ENCODE results near the gene MAPK6.
"Not testable (repeated sequence)": the region's sequence is repeated elsewhere in the genome, so short reads cannot be mapped to it uniquely, and the experiment has no call there.

The MAPK6 gene

DNA sequence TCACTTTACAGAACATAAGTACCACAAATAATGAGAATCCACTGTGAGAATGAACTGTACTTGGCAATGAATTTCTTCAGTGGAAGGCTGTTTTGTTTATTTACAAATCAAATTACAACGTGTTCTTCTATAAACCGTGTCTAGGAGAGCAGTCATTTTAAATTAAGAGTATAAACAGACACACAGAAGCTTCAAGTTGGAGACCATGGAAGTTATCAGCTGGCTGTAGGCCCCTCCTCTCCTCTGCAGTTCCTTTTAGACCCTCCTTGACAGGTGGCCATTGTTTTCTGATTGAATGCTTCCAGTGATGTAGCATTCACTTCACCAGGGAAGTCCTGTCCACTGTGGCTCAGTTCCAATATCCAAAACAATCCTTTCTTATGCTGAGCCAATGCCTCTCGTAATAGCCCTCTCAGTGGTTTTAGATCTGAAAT lies 7.3 kb upstream of the MAPK6 start:
- no peak for DNase-seq

DNA sequence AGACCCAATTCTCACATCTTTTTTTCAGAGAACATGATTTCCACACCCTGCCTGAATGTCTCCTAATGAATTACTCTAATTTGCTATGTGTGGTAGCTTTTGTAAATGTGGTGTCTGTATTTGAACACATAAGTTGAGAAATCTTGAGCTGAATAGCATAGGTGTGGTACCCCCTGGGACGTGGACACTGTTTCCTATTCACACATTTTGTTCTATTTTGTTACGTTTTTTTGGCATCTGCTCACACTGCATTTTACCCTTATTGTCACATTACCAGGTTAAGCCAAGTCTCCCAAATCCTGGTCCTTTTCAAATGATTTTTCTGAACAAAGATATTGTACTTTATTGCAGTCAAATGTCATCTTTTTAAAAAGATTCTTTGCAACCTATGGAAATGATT lies 6.8 kb upstream of the MAPK6 start:
- no peak for DNase-seq

DNA sequence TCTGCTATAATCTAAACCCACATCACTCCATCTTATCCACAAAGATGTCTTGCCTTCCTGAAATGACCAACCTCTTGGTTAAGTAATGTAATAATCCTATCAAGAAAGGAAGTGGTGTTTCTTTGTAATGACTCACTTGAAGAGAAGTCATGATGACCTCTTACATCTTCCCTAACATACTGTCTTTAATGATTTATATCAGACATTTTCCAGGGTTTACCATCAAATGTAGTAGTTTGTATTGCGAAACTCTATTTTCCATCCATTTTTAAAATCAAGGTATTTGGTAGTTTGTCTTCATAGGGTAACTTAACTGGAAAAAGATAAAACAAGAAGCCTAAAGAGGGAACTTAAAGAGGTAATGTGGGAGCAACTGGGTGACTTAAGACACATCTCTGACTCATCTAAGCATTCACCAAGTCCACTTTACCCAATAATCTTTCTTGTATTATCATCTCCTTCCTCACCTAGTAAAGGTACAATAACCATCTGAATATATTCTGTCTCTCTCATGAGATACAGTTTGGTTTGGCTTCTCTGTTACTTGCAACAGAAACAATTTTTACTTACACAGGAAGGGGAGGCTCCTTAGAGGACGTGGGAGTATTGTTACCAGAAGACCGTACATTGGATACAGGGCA lies 5.7 kb upstream of the MAPK6 start:
- DNase-seq = peak; percentile 70 to 84

DNA sequence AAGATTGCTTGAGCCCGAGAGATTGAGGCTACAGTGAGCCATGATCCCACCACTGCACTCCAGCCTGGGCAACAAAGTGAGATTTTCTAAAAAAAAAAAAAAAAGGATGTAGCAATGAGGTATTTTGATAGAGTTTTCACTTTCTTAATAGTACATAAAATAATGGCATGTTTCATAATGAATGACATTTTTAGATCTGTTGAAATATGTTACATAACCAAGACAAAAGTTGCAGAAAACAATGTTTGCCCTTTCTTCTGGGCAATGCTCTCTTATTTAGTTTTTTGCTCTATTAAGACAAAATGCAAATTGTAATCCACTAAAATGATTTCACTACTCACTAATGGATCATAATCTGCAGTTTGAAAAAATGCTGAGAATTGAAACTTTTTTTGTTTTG lies 4.4 kb upstream of the MAPK6 start:
- DNase-seq = peak; percentile 58 to 78

DNA sequence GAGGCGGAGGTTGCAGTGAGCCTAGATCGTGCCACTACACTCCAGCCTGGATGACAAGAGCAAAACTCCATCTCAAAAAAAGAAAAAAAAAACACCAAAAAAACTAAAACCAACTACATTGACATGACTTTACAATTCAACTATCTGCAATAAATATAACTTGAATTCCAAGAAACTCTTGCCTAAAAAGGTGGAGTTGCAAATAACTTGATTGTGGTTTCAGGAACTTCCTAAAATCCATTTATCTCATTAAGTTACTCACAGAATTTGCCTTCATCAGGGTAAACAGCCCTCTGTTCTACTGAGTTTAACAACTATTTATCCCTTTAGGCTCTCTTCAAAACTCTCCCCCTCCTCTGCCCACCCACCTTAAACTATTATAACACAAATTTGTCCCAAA lies 2.7 kb upstream of the MAPK6 start:
- peak in 1 of 2 donors; percentile 58 for DNase-seq

DNA sequence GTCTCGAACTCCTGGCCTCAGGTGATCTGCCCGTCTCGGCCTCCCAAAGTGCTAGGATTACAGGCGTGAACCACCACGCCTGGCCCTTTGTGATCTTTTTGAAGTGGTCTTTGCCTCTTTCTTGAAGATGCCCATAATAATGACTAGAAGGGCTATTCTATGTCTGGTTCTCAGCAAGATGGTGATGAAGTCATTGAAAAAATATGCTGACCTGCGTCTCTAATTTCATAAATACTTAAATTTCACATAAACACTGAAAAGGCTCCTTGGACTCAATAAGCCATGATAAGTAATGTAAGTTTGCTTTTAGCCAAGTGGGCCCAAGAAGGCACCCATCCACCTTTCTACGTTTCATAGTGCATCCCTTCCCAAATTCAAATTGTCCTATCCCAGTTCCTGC lies 775 bp upstream of the MAPK6 start:
- no peak for DNase-seq

DNA sequence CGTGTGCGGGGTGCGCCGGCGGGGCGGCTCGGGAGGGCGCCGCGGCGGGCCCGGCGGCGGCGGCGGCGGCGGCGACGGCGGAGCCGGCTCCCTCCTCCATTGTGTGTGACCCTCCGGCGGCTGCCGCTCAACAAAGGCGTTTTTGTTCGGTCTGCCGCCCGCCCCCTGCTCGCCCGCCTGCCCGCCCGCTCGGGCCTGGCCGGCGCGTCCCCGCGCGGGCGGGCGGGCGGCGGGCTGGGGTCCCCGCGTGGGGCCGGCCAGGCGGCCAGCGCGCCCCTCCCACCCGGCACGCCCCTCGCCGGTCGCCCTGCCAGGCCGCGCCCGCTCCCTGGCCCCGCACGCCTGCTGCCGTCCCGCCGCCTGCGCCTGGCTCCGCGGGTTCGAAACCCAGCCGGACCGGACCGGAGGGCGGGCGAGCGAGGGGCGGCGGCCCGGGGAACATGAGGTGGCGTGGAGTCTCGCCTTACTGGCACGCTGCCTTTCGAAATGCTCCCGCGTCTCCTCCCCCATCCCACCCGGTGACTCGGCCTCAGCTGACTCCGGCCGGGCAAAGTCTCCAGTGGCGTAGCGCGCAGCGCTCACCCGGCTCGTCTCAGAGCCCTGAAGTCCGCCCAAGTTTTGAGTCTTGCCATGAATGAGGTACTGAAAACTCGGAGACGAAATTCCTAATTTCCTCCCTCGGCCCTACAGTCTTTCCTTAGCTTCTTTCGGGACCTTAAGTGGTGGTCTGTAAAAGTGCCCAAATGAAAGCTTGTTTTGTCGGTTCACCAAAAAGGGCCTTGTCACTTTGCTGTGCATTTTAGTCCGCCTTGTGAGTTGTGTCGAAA lies 588 bp downstream of the MAPK6 start:
- peak; percentile 92 to 94 for DNase-seq

DNA sequence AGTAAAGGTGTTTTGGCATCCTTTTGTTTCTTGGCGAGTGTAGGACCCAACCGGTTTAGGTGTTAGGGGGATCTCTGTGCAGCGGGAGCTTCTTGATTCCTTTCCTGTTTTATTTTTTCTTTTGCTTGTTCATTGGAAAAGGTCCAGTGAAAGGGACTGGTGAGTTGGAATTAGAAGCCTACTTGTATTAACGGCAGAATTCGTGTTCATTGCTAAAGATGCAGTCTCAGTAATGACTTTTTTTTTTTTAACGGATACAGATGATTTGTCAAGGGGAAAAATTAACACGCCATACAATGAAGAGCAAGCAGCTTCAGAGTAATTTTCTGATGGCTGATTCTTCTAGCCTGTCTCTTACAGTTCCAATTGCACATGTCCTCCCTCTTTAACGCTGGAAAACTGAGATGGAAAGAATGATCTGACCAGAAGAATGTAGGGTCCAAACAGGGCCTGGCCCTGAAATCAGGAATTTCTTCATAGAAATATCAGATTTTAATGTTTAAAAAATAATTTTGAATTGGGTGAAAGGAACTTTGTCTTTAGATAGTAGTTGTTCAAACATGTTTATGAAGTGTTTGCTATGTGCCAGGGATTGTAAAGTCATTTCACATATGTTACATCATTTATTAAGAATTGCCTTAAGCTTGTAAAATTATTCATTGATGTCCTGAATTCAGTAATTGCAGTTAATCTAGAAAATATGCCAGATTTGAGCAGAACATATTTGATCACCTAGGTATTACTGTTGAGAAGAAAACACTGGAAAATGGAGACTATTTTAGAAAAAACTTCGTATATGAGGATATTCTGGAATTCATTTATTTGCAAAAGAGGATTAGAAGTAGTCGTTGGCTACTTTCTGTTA lies 1.4 kb downstream of the MAPK6 start:
- DNase-seq = no peak

DNA sequence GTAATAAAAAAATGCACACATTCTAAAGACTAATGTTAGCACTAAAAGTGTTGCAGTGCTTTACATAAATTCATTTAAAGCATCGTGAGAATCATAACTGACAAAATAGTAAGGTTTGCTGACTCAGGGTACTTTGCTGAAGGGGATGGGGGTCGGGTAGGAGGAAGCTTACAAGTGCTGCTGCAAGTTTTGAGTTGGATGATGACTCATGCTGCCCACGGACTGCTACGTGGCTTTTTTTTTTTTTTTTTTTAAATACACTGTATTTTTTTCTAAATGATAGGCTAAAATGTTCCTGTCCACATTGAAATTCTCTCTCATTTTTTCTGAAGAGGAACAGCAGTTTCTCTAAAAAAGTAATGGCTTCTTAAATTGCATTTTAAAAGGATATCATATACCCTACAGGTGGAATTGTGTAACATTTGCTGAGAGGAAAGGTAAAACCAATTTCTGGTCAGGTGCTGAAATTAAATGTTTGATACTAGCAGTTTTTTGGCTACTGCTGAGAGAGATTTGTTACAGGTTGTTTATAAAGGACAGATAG lies 2.2 kb downstream of the MAPK6 start:
- DNase-seq = peak; percentile 82 to 83

DNA sequence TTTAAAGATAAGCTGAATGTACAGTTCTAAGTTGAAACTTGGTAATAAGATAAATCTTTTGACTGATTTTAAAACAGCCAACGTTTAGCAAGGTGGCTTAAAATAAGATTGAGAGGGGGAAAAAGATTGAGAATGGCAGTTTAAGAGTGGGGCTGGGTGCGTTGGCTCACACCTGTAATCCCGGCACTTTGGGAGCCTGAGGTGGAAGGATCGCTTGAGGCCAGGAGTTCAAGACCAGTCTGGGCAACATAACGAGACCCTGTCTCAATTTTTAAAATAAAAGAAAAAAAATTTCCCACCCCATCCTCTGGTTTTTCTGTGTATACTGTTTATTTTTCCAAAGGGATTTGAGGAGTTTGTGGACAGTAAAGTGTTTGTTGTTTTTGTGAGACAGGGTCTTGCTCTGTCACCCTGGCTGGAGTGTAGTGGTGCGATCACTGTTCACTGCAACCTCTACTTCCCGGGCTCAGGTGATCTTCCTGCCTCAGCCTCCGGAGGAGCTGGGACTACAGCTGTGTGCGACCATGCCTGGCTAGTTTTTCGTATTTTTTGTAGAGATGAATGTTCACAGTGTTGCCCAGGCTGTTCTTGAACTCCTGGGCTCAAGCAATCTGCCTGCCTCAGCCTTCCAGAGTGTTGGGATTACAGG lies 3.0 kb downstream of the MAPK6 start:
- no peak for DNase-seq

DNA sequence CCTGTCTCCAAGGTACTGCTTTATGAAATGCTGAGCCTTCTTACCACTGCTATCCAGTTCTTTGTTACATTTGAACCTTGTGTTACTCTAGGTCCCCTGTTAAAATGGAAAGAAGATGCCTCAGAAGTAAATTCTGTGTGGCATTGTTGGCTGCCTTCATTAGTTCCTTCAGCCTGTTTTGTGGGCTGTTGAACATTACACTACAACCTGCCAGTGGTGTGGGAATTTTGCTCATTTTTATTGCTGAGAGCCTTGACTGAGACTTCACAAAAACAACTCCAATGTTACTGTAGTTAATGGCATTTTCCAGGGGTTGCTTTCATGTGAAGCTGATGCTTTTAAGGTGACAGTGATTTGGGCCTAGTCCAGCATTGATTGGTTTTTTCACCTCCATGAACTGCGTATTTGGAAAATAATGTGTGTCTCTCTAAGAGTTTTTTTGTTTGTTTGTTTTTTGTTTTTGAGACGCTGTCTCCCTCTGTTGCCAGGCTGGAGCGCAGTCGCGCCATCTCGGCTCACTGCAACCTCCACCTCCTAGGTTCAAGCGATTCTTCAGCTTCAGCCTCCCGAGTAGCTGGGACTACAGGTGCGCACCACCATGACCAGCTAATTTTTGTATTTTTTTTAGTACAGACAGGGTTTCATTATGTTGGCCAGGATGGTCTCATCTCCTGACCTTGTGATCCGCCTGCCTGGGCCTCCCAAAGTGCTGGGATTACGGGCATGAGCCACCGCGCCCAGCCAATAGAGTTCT lies 4.3 kb downstream of the MAPK6 start:
- DNase-seq = no peak

DNA sequence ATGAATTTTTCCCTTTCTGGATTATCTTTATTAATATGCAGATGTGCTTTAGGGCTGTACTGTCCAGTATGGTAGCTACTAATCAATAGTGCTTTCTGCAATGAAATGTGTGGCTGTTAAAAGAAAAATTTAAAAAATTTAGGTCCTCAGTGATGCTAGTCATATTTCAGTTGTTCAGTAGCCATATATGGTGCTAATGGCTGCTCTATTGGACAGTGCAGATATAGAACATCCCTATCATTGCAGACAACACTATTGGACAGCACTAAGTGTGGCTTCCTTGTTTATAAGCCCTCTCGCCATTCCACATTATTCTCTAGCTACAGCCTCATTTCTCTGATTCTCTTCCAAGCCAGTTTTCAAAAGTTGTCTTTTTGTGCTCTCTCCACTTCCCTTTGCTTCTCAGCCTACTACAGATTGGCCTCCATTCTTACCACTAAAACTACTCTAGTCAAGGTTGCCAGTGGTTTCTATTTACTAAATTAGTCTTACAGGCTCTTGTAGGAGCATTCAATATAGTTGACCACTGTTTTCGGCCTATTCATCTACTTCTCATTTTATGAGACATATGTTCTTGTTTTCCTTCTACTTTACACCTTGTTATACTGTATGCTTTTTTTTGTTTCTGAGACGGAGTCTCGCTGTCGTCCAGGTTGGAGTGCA lies 9.5 kb downstream of the MAPK6 start:
- DNase-seq = no peak

DNA sequence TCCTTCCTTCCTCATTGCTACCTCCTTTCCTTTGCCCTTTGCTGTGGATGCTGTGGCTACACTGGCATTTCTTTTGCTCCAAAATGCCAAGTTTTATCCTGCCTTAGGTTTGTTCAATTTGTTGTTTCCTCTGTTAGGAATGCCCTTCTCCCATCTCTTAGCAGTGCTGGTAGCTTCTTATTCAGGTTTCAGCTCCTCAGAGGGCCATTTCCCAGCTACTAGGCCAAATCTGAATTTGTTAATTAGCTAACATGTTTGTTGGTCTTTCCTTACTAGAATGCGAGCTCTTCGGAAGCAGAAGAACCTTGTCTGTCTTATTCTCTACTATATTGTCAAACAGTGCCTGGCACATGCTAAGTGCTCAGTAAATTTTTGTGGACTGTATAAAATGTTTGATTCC lies 11.0 kb downstream of the MAPK6 start:
- DNase-seq = no peak

DNA sequence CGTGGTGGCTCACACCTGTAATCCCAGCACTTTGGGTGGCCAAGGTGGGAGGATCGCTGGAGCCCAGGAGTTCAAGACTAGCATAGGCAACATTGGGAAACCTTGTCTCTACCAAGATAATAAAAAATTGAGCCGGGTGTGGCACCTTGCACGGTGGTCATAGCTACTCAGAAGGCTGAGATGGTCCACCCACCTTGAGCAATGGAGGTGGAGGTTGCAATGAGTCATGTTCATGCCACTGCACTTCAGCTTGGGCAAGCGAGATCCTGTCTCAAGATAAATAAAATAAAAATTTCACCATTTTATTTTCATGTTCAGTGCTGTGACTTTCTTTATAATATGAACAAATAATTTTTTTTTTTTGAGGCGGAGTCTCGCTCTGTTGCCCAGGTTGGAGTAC lies 12.5 kb downstream of the MAPK6 start:
- DNase-seq = peak in 1 of 2 donors; percentile 25

DNA sequence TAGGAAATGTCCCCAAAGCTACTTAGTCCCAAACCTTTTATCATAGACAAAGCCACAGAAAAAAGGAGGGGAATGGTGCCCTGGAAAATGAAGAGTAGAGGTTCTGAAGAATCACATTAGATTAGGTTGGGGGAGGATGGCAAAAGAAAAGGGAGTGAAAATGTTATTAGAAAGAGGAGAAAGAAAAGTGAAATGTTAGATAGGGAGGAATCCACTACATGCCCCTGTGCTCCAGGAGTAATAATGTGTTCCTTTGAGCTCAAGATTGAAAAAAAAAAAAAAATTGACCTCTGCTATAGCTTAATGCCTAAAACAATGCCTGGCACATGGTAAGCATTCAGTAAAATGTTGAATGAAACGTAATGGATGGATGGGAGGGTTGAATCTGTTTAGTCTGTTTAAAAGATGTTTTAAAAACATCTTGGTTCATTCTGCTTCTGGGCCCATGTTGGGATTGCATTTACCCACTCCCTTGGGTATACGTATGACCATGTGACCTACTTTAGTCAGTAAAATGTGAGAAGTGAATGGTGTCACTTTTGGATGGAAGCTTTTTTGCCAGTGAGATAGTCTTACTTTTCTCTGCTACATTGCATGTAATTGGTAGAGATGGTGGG lies 19.0 kb downstream of the MAPK6 start:
- no peak for DNase-seq

DNA sequence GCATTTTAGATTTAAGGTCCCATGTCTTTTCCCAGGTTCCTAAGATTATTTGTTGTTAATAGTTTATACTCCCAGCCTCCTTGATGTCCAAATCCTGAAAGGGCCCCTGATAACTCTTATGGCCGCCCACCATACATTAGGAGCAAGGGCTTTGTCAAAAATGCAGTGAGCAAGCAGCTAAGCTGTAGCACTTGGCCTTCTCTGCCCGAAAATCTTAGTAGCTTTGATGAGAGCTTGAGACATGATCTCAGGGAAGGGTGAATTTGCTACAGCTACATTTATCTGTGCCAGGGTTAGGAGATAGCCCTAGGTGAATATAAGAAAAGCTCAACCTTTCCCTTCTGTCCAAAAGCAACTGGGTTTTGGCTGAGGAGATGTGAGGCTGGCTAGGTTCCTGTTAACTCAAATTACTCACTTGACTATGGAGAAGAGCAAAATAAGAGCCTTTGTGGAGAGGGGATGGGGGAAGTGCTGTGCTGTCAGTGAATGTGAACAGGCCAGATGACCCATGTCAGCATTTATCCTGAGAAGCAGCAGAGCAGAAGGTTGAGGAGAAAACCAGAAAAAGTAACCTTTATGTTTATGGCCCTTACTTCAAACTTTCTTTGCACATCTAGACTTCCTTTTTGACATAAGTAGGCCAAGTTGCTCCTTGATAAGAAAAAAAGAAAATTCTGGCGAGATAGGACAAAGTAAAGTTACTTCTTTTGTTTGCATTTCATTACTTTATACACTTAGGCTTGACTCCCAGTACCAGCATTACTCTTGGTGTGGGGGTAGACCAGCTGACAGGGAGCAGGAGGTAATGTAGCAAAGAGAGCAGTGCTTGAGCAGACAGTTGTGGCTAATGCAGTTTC lies 21.1 kb downstream of the MAPK6 start:
- peak in 1 of 2 donors; percentile 48 for DNase-seq

DNA sequence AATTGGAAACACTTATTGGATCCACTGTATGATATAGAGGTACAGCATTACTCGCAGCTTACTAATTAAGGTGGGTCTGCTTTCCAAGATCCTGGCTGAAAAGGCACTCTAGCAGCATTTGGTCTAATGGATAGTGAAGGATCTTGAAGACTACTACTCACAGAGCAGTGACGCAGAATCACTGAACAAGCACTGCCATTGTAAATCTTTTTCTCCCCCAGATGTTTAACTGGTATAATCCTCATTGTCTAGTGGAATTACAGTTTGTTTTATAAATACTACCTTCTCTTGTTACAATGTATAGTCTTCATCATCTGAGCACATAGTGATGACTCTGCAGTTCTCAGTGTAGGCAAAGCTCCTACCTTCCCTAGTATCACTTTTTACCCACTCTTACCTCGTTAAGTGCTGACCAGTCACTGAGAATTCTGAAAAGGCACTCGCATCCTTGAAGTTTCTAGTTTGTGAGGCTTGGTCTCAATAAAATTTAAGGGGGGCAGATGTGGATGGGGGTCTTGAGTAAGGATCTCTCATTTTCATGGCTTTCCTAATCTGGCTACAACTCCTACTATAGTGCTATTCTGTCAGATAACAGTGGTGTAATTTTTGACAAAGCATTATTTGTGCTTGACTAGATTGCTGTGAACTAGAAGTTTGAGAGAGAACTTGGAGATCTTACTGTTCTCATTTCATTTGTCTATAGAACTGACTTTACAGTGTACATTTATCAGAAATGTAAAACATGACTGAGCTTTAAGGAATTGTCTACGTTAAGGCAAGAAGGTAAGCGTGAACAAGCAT lies 23.2 kb downstream of the MAPK6 start:
- no peak for DNase-seq

DNA sequence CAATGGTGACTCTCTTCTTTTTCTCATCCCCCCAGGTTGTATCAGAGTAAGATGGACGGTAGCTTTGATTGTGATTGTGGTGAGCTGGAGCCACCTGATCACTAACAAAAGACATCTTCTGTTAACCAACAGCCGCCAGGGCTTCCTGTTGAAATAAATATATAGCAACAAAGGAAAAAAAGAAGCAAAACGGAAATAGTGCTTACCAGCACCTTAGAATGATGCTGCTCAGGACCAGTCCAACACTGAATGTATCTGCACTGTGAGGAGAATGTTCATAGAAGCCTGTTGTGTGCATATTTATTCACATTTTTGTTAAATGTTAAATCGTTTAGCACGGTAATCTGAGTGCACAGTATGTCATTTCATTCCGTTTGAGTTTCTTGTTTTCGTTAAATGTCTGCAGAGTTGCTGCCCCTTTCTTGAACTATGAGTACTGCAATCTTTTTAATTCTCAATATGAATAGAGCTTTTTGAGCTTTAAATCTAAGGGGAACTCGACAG lies 26.8 kb downstream of the MAPK6 start:
- DNase-seq = not testable (repeated sequence)

DNA sequence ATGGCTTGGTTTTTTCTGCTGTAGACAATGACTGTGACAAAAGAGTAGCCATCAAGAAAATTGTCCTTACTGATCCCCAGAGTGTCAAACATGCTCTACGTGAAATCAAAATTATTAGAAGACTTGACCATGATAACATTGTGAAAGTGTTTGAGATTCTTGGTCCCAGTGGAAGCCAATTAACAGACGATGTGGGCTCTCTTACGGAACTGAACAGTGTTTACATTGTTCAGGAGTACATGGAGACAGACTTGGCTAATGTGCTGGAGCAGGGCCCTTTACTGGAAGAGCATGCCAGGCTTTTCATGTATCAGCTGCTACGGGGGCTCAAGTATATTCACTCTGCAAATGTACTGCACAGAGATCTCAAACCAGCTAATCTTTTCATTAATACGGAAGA lies 27.5 kb downstream of the MAPK6 start:
- DNase-seq = not testable (repeated sequence)
